ENCODE measurements around the gene UMAD1.

The UMAD1 gene

GRCh38 chr7:7895004-7895650 is 254.6 kb downstream of the UMAD1 start:
- DNase-seq (ENCODE audit: low spot score), result no peak

GRCh38 chr7:7895754-7896153 is 255.2 kb downstream of the UMAD1 start:
- DNase-seq (ENCODE audit: low spot score), result no peak

GRCh38 chr7:7897509-7897908 is 257.0 kb downstream of the UMAD1 start:
- DNase-seq (ENCODE audit: low spot score), result no peak

- DNase-seq (ENCODE audit: low spot score), result no peak
Measured at GRCh38 chr7:7897949-7898515, 257.5 kb downstream of the UMAD1 start.

GRCh38 chr7:7902845-7903244 is 262.3 kb downstream of the UMAD1 start:
- DNase-seq (ENCODE audit: low spot score), result no peak

GRCh38 chr7:7907306-7907705 is 266.8 kb downstream of the UMAD1 start:
- DNase-seq (ENCODE audit: low spot score), result no peak

- DNase-seq (ENCODE audit: low spot score), result no peak
Measured at GRCh38 chr7:7908622-7909145, 268.1 kb downstream of the UMAD1 start.

GRCh38 chr7:7909376-7909775 is 268.8 kb downstream of the UMAD1 start:
- no peak for DNase-seq (ENCODE audit: low spot score)

GRCh38 chr7:7911369-7912123 is 271.0 kb downstream of the UMAD1 start:
- DNase-seq (ENCODE audit: low spot score), result no peak

- DNase-seq (ENCODE audit: low spot score), result no peak
Measured at GRCh38 chr7:7912937-7913336, 272.4 kb downstream of the UMAD1 start.

- DNase-seq (ENCODE audit: low spot score), result no peak
Measured at GRCh38 chr7:7913504-7913903, 273.0 kb downstream of the UMAD1 start.

GRCh38 chr7:7914547-7914946 is 274.0 kb downstream of the UMAD1 start:
- no peak for DNase-seq (ENCODE audit: low spot score)

GRCh38 chr7:7916064-7916463 is 275.5 kb downstream of the UMAD1 start:
- DNase-seq (ENCODE audit: low spot score), result no peak

- DNase-seq (ENCODE audit: low spot score), result no peak
Measured at GRCh38 chr7:7917593-7917992, 277.0 kb downstream of the UMAD1 start.

GRCh38 chr7:7918736-7919448 is 278.3 kb downstream of the UMAD1 start:
- DNase-seq (ENCODE audit: low spot score), result no peak

- DNase-seq (ENCODE audit: low spot score), result no peak
Measured at GRCh38 chr7:7919449-7919945, 278.9 kb downstream of the UMAD1 start.

GRCh38 chr7:7920056-7920455 is 279.5 kb downstream of the UMAD1 start:
- no peak for DNase-seq (ENCODE audit: low spot score)

- DNase-seq (ENCODE audit: low spot score), result no peak
Measured at GRCh38 chr7:7920481-7920880, 279.9 kb downstream of the UMAD1 start.

- no peak for DNase-seq (ENCODE audit: low spot score)
Measured at GRCh38 chr7:7921830-7922229, 281.3 kb downstream of the UMAD1 start.

GRCh38 chr7:7922684-7923385 is 282.3 kb downstream of the UMAD1 start:
- no peak for DNase-seq (ENCODE audit: low spot score)

GRCh38 chr7:7923818-7924217 is 283.3 kb downstream of the UMAD1 start:
- DNase-seq (ENCODE audit: low spot score), result no peak

GRCh38 chr7:7924303-7924702 is 283.8 kb downstream of the UMAD1 start:
- DNase-seq (ENCODE audit: low spot score), result no peak
